Hindlimb muscle (tissue), 1 donor: Measurements from ENCODE around the gene MAGI3. TPM values are rescaled to one million over a fixed set of nuclear protein-coding genes. Genes with fewer than 3 reads are reported as not detected.

ENCODE experiments used
- DNase-seq: peaks from one replicate; pipeline ENCODE4 v3.0.0-alpha.2; 2013
- polyA plus RNA-seq: library from polyadenylated mRNA; unstranded; fragments of 120-200 nt; gene quantifications from one replicate; pipeline ENCODE4 v1.2.1, GENCODE V29; 2013; ENCODE audit not compliant: insufficient read length

MAGI3 gene
- polyA plus RNA-seq, 1 donor = 16.4 TPM

DNA sequence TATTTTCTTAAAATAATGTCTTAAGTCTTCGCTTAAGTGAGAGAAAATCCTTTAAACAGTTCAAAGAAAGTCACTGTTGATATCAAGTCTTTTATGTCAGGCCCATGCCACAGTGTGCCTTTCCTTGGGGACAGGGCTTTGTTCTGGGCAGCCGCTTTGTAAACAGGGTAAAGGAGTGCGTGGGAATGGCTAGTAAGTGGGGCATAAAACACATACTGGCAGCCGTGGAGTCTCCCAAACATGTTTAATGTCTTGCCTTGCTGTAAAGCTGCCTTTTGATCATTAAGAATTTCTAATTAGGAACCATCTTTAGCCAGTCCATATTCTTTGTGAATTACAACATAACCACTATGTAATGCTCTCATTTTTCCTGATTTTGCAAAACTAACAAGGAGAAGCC, 269.2 kb downstream of the MAGI3 start:
- no peak for DNase-seq

DNA sequence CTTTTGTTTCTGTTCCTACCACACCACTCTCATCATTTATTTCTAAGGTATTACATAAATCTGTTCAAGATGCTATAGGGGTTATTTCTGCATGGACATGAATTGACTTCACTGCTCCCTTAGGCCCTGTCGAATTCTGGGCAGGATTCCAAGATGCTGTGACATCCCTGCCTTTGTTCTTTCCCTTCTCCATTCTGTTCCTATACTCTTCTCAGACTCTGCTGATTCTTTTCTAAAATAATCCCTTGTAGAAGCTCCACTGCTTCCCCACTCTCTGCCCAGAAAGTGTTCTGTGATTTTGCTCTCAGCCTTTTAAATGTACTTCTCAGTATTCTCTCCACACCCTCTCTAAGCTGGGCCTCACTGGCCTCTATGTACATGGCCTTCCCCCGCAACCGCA, 269.8 kb downstream of the MAGI3 start:
- DNase-seq = peak; percentile 22

DNA sequence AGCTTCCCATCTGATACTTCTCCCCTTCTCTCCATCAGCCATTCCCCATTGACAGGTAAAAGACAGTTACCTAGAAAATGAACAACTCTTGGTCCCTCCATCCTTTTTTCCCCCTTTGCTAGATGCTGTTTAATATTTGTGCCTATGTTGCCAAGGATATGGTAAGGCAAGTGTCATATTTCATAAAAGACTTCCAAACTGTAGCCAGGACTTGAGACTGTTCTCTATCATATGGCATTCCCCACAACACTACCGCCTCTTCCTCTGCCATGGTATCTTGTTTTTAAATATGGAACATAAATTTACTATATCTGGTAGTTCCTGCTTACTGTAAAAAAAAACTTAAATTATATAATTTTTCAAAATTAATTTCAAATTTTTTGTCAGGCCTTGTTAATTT, 271.8 kb downstream of the MAGI3 start:
- DNase-seq = no peak

DNA sequence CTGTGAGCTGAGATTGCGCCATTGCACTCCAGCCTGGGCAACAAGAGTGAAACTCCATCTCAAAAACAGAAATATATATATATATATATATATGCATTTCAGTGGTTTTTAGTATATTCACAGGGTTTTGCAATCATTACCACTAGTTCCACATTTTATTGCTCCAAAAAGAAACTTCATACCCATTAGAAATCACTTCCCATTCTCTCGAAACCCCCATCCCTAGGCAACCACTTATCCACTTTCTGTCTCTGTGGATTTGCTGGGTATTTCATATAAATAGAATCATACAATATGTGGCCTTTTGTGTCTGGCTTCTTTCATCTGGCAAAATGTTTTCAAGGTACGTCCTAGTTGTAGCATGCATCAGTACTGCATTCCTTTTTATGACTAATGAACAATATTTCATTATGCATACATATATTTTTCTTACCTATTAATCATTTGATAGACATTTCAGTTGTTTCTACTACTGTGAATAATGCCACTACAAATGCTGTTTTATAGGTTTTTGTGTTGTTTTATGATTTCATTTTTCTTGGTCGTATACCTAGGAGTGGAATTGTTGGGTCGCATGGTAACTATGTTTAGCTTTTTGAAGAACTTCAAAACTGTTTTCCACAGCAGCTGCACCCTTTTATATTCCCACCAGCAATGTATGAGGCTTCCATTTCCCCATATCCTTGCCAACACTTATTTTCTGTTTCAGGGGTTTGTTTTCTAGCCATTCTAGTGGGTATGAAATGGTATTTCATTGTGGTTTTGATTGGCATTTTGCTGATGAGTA, 273.0 kb downstream of the MAGI3 start:
- DNase-seq = no peak

- DNase-seq = no peak
Measured at GRCh38 chr1:113665071-113665470, 274.8 kb downstream of the MAGI3 start.

DNA sequence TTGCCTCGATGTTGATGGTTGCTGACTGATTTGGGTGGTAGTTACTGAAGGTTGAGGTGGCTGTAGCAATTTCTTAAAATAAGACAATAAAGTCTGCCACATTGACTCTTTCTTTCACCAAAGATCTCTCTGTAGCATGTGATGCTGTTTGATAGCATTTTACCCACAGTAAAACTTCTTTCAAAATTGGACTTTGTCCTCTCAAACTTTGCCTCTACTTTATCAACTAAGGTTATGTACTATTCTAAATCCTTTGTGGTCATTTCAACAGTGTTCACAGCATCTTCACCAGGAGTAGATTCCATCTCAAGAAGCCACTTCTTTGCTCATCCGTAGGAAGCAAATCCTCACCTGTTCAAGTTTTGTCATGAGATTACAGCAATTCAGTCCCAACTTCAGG, 275.8 kb downstream of the MAGI3 start:
- no peak for DNase-seq

DNA sequence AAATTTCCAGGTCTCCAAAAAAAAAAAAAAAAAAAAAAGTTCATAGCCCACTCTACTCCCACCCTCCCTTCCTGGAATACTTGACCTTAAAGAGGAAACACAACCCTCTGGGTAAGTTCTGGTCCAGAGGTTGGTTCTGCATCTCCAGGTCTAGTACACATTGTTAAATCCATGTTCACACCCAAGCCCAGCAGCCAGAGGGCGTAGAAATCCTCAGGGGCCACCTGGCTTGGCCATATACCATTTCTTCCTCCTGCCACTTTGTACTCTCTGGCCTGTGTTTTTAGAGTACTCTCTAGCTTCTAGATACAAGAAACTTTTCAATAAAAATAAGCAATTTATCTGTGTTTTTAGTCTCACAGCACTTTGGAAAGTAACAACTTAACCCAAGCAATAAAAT, 279.7 kb downstream of the MAGI3 start:
- DNase-seq = no peak

DNA sequence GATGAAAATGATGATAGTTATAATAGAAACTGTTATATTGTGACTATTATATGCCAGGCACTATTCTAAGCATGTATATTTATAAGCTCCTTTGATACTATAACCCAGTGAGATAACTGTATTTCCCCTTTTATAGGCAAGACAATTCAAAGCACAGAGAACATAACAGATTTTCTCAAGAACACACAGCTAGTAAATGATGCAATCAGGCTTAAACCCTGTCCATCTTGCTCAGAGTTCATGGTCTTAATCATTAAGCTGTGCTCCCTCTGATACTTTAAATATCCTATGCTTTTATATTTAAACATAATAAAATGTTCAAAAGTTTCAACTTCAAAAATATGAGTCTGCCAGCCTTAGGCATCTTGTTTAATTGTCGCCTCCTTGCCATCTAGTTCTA, 280.3 kb downstream of the MAGI3 start:
- no peak for DNase-seq

GRCh38 chr1:113672491-113672890, 282.2 kb downstream of the MAGI3 start:
- DNase-seq = no peak

DNA sequence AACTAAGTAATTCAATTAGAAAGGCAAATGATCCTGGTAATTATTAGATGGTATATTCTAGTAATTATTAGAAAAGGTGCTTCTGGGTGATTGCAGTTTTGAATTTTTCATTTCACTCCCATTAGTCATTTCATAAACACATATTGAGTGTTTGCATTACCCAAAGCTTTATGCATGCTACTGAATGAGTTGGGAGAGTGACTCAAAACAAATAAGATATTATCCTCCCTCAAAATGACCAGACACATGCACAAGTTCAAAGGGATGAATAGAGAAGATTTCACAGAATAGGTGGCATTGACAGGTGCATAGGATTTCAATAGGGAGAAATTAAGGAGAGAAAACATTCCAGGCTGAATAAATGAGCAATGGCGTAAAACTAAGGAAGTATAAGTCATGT, 284.3 kb downstream of the MAGI3 start:
- DNase-seq = no peak

DNA sequence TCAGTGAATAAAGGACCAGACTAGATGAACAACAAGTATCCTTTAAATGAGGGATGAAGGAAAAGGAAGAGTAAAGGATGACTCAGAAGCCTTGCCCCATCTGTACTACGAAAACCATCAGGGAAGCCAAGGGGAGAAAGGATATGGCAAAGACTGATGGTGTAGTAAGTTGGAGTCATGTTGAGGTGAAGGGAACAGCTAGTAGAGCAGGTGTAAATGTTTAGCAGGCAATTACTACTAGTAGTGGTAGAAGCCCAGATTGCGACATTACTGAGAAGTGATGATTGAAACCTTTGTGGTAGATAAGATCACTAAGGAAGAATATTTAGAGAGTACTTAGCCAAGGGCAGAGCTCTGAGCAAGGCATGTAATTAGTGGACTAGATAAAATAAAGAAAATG, 285.0 kb downstream of the MAGI3 start:
- DNase-seq = no peak

DNA sequence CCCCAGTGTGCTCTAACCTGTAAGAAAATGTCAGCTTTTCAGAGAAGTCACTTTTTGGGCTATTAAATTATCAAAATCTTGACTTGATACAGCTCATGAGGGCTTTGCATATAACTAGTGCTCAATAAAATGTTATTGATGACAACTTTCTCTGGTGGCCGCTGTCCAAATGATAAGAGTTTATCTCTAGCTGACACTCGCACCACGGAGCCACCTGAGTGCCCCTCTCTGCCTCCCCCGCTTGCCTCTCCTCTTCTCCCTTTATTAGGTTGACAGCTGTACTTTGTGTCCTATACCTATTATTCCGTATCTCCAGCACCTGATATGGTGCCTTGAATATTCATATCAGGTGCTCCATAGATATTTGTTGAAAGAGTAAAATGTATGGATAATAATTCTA, 286.2 kb downstream of the MAGI3 start:
- no peak for DNase-seq

DNA sequence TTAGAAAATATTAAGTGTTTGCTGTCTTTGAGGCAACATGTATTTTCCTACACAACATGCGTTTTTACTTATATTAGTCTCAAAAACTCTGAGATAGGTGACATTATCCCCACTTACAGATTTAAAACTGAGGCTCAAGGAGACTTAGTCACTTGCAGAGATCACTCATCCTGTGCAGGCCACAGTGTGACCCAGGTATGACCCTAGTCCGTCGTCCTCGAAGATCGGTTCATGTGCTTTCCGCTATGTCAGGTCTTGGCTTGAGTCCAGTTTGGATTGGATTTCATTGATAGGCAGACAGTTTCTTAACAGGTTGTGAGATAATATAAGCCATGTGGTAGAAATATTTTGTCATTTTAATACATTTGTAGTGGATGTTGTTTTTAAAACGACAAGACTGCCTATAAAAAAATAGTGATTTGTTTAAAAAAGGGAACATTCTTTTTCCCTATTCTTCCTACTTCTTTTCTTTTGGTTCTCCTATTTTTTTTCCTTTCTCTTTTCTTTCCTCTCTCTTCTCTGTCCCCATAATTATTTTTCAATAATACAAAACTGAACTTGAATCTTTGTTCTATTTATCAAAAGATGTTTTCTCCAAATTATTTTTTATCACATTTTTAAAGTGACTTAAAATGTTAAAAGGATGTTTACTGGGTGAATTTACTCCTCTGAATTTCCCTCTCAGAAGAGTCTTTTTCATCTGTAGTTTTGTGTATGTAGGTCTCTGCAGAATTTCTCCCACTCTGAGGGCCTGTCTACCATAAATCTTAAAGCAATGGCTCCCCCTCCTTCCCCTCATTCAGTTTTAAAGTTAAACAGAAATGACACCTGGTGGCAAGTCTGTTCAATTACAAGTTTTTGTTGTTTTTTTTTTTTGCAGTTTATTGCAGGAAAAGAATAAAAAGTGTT, 287.2 kb downstream of the MAGI3 start:
- DNase-seq = peak; percentile 36

DNA sequence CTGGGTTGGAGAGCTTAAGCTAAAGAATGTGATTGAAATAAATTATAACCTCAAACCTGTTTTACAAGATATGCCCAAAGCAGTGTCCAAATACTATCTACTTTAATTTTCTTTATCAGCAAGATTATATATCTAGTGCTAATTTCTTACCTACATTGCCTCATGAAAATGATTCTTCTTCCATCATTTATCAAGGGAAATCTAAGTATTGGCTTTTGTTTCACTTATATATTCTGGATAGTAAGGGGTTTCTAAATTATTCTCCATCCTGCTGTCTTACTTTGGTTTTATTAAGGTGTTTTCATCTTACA, 287.8 kb downstream of the MAGI3 start:
- no peak for DNase-seq

- no peak for DNase-seq
Measured at GRCh38 chr1:113681596-113682337, 291.5 kb downstream of the MAGI3 start.

- DNase-seq = peak; percentile 35
Measured at GRCh38 chr1:113683384-113684152, 293.3 kb downstream of the MAGI3 start.

GRCh38 chr1:113684153-113684541, 293.8 kb downstream of the MAGI3 start:
- peak; percentile 43 for DNase-seq

- peak; percentile 26 for DNase-seq
Measured at GRCh38 chr1:113686891-113687618, 296.7 kb downstream of the MAGI3 start.

GRCh38 chr1:113691184-113691583, 300.9 kb downstream of the MAGI3 start:
- DNase-seq = no peak

DNA sequence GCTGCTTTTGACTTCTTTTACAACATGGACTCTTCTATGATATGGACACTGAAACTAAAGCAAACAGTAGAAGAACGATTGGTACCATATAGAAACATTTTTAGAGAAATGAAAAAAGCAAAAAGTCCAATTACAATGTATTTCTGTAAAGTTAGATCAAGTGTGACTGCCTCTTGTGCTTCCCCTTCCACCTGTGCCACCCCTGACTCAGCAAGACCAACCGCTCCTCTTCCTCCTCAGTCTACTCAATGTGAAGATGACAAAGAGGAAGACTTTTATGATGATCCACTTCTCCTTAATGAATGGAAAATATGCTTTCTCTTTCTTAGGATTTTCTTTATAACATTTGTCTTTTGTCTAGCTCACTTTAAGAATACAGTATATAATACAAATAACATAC, 302.0 kb downstream of the MAGI3 start:
- DNase-seq = no peak

DNA sequence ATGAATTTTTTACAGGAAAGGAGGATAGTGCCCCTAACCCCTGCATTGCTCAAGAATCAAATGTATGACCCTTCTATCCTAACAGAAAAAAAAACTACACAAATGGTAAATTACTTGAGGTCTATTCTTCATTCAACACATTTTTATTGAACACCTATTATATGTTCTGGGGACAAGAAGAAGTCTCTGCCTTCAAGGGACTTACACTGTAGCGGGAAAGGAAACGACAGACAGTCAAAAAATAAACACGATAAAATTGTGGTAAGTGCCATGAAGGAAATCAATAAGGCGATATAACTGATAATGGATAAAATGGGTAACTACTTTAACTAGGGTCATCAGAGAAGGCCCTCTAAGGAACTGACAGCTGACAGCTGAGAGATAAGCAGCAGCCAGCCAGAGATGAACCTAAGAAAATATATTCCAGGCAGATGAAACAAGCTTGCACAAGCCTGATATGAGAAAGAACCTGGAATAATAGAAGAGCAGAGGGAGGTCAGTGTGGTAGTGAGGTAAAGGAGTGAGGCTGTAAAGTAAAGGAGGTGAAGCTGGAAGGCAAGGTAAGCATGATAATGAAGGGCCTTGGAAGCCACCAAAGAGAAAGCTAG, 302.6 kb downstream of the MAGI3 start:
- no peak for DNase-seq
